GM19239 (cell line): ENCODE data around the gene CTNND2.
"Not testable (repeated sequence)": the region's sequence is repeated elsewhere in the genome, so short reads cannot be mapped to it uniquely, and the experiment has no call there.

Source experiments
- DNase-seq: peaks from one replicate; pipeline ENCODE4 v3.0.0; 2011; ENCODE audit warnings: low spot score; ENCODE audit not compliant: insufficient read length
- FAIRE-seq: peaks from 2 replicates; lab custom pipeline; 2011; peaks lifted over from hg19 to GRCh38; lab: Jason Lieb, UNC

The CTNND2 gene

DNA sequence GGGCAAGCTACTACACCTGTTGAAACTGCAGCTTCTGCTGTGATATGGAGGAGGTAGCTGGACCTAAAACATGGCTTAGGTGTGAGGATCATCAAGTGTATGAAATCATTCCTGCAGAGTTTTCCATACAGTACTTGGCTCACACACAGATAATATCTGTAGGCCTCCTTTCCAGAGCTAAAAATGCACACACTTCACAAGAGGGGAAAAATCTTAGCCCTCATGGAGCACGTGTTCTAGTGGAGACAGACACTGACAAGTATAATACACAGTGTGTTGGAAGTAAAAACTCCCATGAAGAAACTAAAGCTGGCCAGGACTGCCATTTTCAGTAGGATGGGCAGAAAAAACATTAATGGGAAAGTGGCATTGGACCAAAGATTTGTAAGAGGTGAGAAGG, 216.7 kb downstream of the CTNND2 start:
- DNase-seq: no peak
- FAIRE-seq: no peak

DNA sequence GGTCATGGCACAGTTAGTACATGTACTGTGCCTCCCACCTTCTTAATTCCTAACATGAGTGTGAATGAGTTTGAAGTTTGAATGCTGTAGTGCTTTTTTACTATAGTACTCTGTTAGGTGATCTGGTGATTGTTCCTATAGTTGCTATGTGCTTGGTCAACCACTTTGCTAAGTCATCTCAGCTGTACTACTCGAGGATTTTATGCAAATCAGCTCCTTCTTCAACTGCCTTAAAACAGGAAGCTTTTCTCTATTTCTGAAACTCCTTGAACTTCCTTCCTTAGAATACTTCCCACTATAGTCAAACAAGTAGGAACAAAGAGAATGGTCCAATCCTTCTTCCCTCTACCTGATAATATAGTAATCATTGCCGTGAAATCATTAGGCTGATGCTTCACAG, 219.6 kb downstream of the CTNND2 start:
- no peak for FAIRE-seq
- no peak for DNase-seq

DNA sequence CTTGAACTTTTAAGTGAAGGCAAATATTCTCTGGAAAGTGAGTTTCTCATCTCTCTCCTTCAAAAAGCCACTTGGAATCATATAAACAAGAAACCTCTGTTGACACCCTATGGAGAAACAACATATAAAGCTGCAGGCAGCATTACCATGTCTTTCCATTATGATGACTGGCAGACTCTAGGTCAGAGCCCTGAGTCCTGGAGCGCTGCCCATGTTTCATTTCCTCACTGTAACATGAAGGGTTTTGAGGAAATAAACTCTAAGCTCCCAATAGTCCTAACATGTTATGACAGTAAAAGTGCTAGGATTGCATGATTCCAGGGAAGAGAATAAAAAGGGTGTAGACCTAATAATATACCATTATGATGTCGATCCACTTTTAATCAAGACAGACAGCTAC, 220.6 kb downstream of the CTNND2 start:
- FAIRE-seq (no peak), DNase-seq (no peak)

DNA sequence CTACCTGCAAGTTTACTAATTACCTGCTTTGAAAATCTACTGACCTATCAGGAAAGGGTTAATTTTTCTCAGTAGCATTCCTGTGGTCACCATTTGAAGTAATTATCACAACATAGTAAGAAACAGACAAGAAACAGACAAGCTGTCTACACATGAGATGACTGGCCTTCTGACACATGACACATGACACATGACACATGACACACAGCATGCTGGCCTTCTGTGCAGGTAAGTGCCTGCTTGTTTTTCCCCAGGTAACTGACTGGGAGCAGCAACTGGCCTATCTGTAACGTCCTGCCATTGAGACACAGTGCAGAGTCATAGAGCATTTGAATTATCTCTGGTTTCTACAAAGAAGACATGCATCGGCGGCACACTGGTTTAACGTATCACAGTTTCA, 222.4 kb downstream of the CTNND2 start:
- DNase-seq: no peak
- FAIRE-seq: no peak

DNA sequence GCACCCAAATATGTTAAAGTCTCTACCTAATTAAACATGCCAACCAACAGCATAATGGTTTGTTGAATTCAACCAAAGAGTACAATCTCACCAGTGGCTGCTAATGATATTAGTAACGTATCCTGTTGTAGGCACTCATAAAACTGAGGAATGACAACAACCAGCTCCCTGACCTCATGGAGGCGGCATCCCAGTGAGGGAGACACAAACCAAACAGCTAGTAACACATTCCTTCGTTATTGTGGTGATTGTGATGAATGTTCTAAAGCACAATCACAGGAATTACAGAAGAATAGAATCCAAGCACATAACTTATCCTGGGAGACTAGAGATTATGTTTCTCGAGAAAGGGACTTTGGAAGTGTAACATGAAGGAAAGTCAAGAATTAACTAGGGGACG, 224.6 kb downstream of the CTNND2 start:
- DNase-seq (no peak), FAIRE-seq (no peak)

DNA sequence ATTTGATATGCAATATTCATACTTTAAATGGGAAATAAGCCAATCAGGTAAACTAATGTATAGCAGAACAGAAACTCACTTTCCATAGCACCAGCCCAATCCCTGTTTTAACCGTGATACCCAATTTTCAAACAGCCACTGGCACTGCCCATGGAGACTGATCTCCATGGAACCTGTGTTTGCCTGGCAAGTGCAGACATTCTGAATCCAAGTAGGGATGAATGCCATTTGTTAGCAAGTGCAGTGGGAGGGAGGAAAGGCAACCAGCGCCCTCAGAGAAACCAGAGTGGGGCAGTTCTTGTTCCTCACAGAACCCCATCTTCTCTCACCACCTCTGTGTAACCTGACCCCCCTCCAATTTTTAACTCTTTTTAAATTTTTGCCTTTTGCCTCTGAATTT, 229.1 kb downstream of the CTNND2 start:
- DNase-seq (no peak), FAIRE-seq (no peak)

DNA sequence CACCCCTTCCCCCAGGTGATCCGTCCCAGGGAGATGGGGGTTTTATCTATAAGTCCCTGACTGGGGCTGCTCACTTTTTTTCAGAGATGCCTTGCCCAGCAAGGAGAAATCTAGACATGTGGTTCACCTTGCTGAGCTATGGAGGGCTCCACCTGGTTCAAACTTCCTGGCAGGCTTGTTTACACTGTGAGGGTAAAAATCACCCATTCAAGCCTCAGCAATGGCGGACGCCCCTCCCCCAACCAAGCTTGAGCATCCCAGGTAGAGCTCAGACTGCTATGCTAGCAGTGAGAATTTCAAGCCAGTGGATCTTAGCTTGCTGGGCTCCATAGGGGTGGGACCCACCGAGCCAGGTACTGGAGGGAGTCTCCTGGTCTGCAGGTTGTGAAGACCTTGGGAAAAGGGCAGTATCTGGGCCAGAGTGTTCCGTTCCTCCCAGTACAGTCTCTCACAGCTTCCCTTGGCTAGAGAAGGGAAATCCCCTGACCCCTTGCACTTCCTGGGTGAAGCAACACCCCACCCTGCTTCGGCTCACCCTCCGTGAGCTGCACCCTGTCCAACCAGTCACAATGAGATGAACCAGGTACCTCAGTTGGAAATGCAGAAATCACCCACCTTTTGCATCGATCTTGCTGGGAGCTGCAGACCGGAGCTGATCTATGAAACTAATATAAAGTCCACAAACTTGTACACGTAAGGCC, 231.7 kb downstream of the CTNND2 start:
- FAIRE-seq (no peak), DNase-seq (no peak)

DNA sequence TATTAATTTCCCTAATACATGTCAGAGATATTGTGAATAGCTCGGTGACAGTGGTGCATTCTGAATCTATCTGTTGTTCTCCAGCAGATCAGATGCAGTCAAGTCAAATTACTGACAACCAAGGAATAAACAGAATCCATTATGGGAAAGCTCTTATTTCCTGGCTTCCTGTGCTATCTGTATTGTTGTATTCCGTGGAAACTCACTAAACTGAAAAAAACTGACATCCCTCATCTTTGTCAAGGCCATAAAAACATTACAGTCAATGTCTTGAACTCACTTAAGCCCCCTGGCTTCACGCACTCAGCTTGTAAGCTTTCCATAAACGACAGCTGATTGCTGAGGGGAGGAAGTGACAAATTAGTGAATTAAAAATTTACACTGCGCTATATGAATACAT, 245.9 kb downstream of the CTNND2 start:
- FAIRE-seq: no peak
- no peak for DNase-seq

DNA sequence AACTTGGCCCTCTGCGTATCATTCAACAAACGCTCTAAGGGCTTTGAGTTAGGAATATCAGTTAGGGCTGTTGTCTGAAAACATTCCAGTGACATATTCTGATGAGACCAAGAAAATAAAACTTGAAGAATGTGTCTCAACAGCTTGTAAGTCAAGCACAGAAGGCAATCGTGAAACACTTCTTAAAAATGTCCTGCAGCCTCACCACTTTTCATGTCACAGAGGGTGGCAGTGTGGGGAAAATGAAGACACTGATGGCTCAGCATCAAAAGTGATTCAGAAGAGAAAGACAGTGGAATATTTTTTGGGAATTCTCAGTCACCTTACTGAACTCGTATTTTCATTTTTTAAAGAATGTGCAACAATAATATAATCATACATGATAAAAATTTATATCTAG, 247.3 kb downstream of the CTNND2 start:
- FAIRE-seq (no peak), DNase-seq (no peak)

DNA sequence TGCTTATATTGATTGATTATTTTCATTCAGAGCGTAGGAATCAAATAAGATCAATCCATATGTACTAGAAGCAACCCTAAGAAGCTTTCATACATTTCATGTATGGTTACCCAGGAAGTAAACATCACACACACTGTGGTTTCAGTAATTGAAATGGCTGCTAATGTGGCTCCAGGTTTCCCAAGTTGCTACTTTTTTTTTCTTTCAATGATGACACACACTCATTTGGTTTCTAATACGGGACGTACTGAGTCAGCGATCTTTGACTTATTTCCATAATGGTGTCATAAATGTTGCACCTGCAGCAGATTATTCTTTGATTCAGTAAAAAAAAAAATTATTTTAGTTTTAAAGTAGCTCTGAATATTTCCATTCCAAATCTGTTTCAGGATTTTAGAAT, 248.6 kb downstream of the CTNND2 start:
- DNase-seq (no peak), FAIRE-seq (no peak)

DNA sequence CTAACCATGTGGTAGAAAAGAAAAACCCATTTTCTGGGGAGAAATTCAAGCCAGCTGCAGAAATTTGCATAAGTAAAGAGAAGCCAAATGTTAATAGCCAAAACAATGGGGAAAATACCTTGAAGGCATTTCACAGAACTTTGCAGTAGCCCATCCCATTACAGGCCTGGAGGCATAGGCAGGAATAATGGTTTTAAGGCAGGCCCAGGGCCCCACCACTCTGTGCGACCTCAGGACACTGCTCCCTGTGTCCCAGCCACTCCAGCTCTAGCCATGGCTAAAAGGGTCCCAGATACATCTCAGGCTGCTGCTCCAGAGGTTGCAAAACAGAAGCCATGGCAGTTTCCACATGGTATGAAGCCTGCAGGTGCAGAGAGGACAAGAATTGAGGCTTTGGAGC, 253.3 kb downstream of the CTNND2 start:
- no peak for FAIRE-seq
- no peak for DNase-seq

DNA sequence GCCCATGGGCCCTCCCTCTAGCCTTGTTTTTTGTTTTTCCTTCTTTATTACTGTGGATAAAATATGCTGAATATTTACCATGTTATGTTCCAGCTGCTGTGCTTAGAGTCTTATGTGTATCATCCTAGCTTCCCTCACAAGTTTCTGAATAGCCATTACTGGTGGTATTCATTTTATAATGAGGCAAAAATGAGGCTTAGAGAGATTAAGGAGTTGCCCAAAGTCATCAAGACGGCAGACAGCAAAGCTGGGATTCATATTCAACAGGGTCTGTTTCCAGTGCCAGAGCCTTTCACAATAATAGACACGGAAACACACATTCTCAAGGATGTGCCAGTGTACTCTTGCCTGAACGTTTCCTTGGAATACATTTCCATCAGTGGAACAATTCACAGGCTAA, 258.1 kb downstream of the CTNND2 start:
- DNase-seq (no peak), FAIRE-seq (no peak)

DNA sequence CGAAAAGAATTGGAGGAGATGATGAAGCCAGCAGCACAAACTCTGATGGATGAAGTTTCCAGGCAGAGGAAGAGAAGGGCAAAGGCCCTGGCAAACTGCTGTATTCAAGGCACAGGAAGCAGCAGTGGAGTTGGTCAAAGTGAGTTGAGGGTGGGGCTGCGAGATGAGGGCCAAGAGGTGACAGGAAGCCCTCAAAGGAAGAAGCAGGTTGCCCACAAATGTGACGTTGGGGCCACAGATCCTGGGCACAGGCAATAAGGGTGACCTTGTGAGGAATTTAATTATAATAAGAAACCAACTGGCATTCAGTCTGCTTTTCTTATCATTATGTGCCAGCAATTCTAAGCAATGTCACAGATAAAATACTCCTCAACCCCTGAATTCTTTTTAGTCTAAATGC, 261.8 kb downstream of the CTNND2 start:
- DNase-seq (no peak), FAIRE-seq (no peak)

DNA sequence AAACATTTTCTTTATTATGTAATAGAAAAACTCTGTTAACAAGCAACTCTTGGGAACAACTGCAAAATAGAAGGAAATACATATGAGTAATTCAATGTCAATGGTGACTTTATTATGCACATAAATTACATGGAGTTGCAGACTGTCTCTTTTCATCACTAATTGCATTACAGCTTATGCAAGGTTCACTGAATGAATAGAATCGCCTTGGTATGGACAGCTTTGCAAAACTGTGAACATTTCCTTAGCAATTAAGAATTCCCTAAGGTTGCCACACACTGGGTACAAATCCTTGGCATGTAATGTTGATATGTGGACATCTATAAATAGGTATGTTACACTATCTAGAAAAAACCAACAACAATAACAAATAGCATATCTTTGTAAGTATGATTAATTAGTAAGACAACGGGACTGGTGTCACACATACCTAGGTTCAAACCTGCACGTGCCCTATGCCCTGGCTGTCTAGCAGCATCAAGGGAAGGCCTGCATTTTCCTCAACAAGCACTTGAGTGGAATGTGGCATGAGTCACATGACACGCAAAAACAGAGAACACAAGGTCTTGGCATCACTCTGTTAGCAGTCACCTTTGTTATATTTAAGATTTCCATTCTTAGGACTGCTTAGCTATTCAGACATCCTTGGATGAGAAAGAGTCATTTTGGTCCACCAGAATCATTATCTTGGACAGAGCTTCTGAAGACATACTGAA, 263.9 kb downstream of the CTNND2 start:
- DNase-seq: no peak

DNA sequence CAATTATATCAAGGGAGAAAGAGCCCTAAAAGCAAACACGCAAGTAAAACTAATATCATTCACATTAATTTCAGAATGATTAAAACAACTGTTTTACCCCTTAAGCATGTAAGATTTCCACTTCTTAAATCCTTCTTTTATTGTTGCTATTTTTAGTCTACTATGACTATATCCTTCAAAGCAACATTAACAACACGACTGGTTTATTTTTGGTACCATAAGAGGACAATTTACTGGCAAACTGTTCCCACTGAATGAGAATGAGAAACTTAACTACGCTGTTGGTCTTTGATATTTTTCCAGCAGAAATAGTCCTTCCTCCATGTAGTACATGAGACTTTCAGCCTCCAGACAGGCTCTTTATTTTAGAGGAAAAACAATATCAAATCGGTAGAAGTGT, 281.5 kb downstream of the CTNND2 start:
- DNase-seq (no peak), FAIRE-seq (no peak)

More for the DNA sequence above, 263.9 kb downstream of the CTNND2 start:
- no peak for FAIRE-seq

DNA sequence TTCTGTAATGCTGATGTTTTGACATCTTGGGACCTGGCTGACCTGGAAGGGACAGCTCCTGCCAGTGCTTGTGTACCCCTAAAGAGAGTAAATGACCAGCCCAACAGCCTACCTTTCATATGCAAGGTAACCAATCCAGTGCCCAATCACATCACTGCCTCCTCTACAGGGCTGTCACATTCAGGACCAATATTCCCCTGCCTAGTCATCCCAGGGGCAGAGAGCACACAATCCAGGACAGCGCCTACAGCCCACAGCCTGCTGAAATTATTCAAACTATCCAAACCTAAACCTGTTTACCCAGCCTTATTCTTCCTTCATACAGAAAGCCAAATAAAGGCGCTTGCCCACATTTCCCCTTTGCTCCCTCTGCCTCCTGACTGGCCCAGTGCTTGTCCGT, 284.1 kb downstream of the CTNND2 start:
- FAIRE-seq (no peak), DNase-seq (no peak)

DNA sequence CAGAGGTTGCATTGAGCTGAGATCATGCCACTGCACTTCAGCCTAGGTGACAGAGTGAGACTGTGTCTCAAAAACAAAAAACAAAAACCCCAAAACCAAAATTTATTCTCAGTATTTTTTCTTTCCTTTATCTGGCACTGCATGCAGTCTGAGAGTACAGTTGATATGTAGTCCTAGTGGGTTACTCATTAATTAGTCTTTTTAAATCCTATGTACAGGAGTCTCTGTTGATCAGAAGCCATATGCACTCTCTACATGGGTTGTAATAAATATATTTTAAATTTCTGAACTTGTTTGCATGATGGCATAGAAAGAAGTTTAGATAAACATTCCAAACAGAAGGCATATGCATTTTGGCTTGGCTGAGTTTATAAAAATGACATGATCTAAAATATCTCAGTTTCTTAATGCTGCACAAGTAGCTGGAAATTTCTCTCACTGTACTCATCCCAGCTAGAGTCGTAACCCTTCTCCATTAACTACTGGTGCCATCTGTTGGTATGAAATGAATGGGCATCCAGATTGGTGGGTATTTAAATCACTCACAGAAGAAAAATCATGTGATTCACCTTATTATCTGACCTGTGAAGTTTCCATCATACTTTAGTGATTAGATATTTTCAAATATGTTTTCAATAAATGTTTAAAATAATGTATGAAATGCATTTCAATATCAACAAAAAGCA, 284.8 kb downstream of the CTNND2 start:
- no peak for DNase-seq
- FAIRE-seq: no peak

DNA sequence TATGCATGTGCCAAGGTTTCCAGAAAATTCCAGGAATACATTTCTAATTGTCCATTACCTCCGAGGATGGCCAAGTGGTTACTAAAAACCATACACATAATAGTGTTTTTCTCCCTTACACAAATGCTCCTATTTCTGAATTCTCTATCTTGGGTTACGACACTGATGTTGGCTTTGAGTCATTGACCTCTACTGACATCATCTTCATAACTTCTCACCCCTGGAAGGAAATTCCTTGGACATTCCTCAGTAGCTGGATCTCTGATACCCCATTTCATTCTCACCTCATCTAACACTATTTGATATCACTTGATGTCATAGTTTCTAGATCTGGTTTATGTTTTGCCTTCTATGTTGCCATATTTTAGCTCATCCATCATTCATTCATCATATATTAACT, 287.2 kb downstream of the CTNND2 start:
- DNase-seq (no peak), FAIRE-seq (no peak)

DNA sequence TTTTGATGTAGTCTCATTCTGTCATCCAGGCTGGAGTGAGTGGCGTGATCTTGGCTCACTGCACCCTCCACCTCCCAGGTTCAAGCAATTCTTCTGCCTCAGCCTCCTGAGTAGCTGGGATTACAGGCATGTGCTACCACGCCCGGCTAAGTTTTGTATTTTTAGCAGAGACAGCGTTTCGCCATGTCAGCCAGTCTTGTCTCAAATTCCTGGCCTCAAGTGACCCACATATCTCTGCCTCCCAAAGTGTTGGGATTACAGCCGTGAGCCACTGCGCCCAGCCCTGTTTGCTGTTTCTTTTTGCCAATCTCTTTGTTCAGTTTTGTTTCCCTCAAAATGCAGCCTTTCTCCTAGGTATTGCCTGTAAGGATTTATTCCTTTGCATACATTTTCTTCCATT, 287.6 kb downstream of the CTNND2 start:
- not testable (repeated sequence) for DNase-seq, FAIRE-seq

DNA sequence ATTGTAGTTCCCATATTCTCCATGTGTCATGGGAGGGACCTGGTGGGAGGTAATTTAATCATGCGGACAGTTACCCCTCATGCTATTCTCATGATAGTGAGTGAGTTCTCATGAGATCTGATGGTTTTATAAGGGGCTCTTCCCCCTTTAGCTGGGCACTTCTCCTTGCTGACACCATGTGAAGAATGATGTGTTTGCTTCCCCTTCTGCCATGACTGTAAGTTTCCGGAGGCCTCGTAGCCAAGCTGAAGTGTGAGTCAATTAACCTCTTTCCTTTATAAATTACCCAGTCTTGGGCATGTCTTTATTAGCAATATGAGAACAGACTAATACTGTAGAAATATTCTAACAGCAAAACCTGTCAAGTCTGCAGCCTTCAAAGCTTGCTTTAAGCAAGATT, 293.2 kb downstream of the CTNND2 start:
- FAIRE-seq (no peak), DNase-seq (no peak)

DNA sequence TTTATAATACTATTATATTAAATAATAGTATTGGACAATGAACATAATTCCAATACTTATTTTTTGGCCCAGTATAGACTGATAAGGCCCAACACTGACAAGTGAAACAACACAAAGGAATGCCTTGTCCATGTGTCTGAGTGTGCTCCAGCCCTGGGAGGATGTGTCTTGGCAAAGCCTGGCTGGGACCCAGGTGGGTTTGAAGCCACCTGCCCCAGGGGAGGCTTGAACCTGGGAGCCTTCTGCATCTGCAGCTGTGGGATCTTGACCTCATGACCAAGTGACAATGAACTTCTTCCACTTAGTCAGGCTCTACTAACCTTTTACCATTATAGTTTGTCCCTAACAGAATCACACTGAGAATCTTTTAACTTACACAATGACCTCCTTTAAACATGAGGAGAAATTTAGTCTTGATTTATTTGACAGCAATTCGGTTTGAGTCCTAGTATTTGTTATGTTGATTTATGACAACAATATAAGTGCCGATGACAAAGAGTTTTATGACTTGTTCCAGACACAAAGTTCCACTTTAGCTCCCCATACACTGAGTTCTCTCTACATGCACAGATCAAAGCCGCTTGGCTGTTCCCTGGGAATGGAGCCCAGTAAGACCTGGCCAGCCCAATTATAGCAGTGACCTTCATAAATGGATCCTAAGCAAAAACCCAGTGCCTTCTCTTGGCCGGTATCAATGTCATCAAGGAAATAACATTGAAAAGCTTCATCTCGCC, 294.5 kb downstream of the CTNND2 start:
- no peak for FAIRE-seq

More for the DNA sequence above, 294.5 kb downstream of the CTNND2 start:
- DNase-seq: no peak
